GM23338 (cell line): ENCODE results near the gene RPTOR.

Source experiments
- CTCF ChIP-seq, 2 experiments: fragments of 200-600 bp in 1 of 2; sonication (generic) in 1 of 2; conservative IDR thresholded peaks; 2 replicates each; pipeline versions ENCODE4 v1.5.1 to v1.6.1; 2016 to 2017; ENCODE audit warnings: antibody characterized with exemption in 2 of 2, low read depth in 2 of 2, mild to moderate bottlenecking in 2 of 2, moderate library complexity in 1 of 2
- EZH2 ChIP-seq: fragments of 200-600 bp; sonication (generic); IDR thresholded peaks from one replicate; pipeline ENCODE4 v1.8.0; 2017; ENCODE audit warnings: antibody characterized with exemption, mild to moderate bottlenecking, low read depth; ENCODE audit not compliant: unreplicated experiment
- EZH2phosphoT487 ChIP-seq: fragments of 200-600 bp; sonication (generic); IDR thresholded peaks from one replicate; pipeline ENCODE4 v1.8.1; 2018; ENCODE audit warnings: antibody characterized with exemption; ENCODE audit not compliant: unreplicated experiment
- NANOG ChIP-seq: IDR thresholded peaks from 2 replicates; pipeline ENCODE4 v1.6.1; 2016; ENCODE audit warnings: antibody characterized with exemption, borderline replicate concordance
- POLR2AphosphoS5 ChIP-seq: IDR thresholded peaks from 2 replicates; pipeline ENCODE4 v1.6.1; 2016; ENCODE audit warnings: antibody characterized with exemption, low read depth
- REST ChIP-seq: IDR thresholded peaks from one replicate; pipeline ENCODE4 v1.6.1; 2018; ENCODE audit warnings: antibody characterized with exemption; ENCODE audit not compliant: unreplicated experiment
- ZNF331 ChIP-seq: fragments of 250-450 bp; sonication (Bioruptor Pico); IDR thresholded peaks from 2 replicates; pipeline ENCODE4 v1.5.0; 2020; ENCODE audit warnings: low read depth, mild to moderate bottlenecking, moderate library complexity
- TF ChIP-seq, protein P1 (sequence below): IDR thresholded peaks from 2 replicates; pipeline ENCODE4 v1.6.1; 2016; ENCODE audit warnings: antibody characterized with exemption

- TF ChIP-seq EZH2phosphoT487 (no peak), CTCF (conservative IDR thresholded peaks at IDR 0.05; ENCODE audit: low read depth in 2 of 2) (no peak), NANOG (no peak), EZH2 (no peak), POLR2AphosphoS5 (no peak), REST (no peak), ZNF331 (CRISPR knock-in tag) (no peak)
- TF ChIP-seq, protein P1, sequence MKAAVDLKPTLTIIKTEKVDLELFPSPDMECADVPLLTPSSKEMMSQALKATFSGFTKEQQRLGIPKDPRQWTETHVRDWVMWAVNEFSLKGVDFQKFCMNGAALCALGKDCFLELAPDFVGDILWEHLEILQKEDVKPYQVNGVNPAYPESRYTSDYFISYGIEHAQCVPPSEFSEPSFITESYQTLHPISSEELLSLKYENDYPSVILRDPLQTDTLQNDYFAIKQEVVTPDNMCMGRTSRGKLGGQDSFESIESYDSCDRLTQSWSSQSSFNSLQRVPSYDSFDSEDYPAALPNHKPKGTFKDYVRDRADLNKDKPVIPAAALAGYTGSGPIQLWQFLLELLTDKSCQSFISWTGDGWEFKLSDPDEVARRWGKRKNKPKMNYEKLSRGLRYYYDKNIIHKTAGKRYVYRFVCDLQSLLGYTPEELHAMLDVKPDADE: no peak
These were observed 157.9 kb downstream of the RPTOR start for GRCh38 chr17:80702315-80703141.
